IPS-NIHi7 (cell line): Measurements from ENCODE around the gene BRAT1.
A peak's percentile ranks its signal among the peaks of the same experiment; 100 is the strongest.

Experiments
- DNase-seq: peaks from one replicate; pipeline ENCODE4 v3.0.0; 2012; ENCODE audit warnings: mixed read lengths; ENCODE audit errors: extremely low spot score

The BRAT1 gene

DNA sequence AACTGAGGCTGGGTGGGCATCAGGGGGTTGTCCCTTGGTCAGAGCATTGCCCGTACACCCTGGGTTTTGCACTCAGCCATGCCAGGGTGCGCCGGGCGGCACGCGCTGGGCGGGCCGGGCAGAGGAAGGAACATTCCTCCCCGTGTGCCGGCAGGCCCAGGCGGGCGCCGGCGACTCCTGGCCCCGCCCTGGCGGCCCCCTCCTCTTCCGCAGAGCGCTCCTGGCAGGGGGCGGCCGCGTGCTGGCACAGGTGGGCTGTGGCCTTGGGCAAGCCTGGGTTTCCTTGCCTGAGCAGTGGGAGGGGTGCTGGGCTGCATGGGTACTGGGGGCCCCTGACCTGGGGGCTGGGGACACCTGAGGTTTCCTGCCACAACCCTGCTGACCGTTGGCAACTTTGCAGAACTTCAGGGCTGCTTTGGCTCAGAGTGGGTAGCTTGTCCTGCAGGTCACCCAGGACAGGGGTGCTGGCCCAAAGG lies 31.8 kb downstream of the BRAT1 start:
- peak; percentile 57 for DNase-seq

DNA sequence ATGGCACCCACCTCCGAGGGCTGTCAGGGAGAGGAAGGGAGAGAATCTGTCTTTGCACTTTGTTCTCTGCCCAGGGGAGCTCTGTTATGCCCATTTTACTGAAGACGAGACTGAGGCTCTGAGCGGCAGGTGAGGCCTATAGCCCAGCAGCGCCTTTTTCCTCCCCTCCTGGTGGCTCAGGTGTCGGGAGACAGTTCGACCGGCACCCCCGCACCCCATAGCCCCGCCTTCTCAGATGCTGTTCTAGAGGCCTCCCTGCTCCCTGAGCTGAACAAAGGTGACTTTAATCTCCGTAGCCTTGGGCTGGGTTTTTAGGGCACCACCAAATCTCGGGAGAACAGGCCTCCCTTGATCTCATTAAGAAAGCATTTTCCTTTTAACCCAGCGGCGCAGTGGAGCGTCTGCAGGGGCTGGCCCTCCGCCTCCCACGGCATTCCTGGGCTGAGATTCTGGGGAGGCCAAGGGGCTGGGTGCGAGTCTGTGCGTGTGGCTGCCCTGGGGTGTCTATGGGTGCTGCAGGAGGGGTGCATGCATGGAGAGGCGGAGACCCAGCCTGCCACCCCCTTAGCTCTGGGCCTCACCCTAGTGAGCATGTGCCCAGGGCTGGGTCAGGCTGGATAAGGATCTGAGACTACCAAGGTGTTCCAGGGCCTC lies 32.4 kb downstream of the BRAT1 start:
- DNase-seq, result no peak

DNA sequence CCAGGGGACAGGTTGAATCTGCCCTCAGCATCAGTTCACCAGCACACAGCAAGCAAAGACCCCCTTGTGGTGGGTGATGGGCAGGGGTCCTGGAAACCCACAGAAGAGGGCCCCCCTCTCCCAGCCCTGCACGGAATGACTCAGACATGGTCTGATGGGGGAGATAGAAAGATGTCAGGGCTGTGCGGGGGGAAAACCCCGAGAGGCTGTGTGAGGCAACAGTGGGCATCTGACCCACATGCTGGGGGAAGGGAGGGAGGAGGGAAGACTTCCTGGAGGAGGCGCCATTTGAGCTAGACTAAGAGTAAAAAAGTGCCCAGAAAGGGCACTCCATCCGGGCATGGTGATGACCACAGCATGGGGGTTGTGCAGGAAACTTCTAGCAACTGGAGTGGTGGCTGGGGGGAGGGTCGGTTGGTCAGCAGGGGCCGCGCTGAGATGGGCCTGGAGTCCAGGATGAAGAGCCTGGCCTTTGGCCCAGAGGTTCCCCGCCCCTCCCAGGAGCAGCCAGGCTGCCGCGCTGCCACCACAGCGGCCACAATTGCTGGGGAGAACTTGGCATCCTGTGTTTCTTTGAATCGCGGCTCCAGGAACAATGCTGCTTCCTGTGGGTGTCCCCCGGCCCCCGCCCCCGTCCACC lies 33.3 kb downstream of the BRAT1 start:
- no peak for DNase-seq

DNA sequence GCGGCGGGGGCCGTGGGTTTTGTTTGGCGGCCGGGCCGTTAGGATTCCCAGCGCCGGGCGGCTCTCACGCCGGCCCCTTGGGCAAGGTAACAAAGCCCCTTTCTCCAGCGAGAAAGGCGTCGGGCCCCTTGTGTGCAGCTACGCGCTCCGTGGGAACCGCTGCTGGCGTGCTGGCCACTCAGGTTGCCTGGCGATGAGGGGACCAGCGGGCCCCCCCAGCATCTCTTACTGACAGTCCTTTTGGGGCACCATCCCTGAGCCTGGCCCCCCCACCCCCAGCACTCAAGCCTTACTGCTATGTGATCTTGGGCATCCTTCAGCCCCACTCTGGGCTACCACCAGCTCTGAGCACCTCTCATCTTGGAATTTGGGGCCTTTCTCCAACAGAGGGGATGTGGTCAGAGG lies 34.0 kb downstream of the BRAT1 start:
- no peak for DNase-seq

DNA sequence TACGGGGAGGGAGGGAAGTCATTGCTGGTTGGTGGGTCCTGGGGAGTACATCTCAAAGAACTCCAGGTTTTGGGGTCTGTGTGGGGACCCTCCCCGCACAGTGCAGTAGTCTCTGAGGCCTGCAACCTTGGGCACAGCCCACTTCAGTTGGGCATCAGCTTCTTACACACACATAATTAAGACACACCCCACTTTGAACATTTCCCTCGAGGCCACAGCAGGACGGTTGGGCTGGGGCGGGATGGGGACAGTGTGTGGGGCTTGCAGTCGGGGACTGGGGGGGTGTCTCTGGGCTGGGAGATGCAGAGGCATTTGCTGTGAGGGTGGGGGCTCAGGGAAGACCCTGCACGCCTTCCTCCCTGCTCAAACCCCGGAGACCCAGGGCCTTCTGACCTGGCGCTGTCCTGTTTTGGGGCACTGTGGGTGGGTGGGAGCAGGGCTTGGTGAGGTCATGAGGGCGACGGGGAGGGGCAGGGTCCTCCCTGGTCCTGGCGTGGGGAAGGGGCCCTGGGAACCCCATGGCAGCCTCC lies 34.5 kb downstream of the BRAT1 start:
- DNase-seq, result no peak

DNA sequence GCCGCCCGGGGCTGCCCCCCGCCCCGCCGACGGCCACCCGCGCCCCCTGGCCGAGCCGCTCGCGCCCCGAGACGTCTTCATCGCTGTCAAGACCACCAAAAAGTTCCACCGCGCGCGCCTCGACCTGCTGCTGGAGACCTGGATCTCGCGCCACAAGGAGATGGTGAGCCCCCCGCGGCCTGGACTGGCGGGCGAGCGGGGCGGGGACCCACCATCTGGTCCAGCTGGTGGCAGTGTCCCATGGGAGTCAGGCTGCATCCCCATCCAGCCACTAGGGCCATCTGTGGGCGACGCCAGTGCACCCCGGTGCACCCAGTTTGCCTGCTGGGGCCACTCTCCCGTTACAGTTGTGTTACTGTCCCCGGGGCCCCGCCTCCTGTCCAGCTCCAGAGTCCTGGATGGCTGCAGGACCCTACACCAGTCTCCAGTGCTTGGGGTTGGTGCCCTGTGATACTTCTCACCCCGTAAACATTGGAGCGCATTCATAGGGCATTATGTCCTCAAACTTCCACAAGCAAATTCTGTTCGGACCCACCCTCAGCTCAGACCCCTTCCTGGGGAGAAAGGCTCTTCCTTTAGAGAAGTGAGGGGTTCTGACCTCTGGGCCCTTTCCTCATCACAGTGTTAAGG lies 35.1 kb downstream of the BRAT1 start:
- no peak for DNase-seq

DNA sequence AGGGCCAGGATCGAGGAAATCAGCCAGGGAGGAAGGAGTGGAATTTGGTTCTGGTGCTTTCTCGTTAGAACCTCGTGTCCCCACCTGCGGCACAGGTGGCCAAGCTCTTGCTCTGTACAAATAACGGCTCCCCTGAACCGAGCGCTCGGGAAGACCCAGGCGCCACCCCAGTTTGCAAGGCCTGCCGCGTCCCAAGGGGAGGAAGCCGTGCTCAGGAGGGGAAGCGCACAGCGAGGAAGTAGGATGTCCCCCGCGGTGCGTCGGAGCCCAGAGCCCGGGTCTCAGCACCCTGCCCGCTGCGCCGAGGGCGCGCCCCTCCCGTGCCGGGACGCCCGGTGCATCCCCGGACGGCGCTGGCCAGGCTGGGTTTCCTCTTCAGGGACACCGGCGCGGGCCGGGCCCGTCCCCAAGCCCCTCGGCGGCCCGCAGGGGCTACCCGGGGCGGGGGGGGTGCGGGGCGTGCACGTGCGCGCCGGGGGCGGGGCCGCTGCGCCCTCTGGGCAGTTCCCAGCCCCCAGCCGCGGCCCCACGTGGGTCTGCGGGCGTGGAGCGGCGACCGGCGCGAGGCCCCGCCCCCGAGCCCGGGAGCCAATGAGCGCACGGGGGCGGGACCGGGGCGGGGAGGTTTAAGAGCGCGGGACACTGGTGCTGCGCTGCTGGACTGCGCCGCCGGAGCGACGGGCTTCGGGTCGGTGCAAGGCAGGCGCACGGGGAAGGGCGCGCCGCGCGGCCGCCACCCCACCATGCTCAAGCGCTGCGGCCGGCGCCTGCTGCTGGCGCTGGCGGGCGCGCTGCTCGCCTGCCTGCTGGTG lies 36.0 kb downstream of the BRAT1 start, which contains the start of gene LFNG:
TSS of gene LFNG (plus strand) at position 656 of the 812 bp plus-strand sequence. CDS start at position 744, 88 bp downstream.
- peak; percentile 94 for DNase-seq

DNA sequence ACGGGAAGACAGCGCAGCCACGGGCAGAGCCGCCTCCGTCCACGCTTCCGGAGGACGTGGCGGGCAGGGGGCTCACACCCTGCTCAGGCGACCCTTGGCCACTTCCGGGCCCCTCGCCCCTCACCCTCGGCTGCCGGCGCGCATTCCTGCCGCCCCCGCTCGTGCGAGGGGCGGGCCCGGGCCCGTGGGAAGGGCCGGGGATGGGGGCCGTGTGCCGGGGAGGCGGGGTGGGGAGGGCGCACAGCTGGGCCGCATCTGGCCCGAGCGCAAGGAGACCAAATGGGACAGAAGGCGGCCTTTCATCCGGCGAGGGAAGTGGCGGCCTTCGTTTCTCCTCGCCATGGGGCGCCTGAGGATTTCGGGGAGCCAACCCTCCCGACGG lies 36.6 kb downstream of the BRAT1 start:
- no peak for DNase-seq

DNA sequence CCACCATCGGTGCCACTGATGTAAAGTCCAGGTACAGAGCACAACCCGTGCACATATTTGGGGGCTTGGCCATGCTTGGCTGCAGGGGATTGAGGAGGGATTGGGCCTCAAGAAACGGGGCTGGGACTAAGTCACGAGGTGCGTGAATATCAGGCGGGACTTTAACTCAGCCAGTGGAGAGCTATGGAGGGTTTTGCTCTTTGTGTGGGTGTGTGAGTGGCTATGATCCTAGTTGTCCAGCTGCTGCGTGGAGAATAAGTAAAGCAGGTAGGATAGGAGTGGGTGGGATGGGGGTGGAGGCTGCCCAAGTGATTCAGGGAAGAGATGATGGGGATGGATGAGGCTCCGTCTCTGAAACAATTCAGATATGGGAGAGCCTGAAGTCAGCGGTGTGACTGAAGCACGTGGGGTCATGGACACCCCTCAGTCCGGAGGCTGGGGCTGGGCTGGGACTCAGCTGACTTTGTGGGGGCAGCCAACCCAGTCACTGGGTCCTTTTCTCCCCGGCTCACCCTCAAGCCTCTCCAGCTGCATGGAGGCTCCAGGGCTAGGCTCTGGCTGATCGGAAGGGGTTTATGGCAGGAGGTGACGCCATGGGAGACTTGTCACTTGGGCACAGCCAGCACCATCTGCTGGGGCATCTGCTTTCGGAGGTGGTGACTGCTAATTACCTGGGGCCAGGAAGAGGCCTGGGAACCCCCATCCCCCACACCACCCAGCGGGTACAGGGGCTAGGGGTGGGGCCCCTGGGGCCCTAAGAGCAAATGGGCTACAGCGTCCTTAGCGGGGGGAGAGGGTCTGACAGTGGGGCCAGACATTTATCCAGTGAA lies 37.4 kb downstream of the BRAT1 start:
- no peak for DNase-seq

DNA sequence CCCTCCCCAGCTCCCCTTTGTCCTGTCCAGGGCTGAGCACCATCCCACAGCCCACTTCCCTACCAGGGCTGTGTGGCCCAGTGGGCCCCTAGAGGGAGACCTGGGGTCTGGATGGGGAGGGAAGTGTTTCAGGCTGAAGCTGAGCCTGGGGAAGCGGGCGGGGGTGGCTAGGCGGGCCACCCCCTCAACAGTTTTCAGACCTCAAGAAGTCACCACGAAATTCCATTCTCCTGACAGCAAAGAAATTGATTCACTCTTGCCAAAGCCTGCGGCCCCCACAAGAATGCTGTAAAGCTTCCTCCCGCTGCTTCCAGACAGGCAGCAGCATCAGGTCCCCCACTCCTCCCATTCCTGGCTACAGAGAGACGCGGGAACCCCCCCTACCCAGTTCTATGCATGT lies 38.3 kb downstream of the BRAT1 start:
- DNase-seq, result peak; percentile 63

DNA sequence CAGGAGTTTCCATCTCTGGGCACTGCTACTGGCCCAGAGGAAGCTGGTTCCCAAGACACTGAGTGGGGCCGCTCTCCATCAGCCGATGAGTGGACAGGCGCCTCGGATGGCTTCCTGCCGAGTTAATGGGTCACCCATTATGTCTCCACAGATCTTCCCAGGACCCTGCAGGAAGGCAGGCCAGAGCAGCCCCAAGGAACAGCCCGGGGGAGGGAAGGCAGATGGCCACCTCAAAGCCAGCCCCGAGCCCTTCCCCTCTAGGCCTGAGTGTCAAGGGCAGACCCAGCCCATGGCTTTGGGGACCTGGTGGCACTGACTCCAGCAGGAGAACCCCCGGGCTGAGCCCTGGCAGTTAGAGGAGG lies 39.1 kb downstream of the BRAT1 start:
- no peak for DNase-seq

DNA sequence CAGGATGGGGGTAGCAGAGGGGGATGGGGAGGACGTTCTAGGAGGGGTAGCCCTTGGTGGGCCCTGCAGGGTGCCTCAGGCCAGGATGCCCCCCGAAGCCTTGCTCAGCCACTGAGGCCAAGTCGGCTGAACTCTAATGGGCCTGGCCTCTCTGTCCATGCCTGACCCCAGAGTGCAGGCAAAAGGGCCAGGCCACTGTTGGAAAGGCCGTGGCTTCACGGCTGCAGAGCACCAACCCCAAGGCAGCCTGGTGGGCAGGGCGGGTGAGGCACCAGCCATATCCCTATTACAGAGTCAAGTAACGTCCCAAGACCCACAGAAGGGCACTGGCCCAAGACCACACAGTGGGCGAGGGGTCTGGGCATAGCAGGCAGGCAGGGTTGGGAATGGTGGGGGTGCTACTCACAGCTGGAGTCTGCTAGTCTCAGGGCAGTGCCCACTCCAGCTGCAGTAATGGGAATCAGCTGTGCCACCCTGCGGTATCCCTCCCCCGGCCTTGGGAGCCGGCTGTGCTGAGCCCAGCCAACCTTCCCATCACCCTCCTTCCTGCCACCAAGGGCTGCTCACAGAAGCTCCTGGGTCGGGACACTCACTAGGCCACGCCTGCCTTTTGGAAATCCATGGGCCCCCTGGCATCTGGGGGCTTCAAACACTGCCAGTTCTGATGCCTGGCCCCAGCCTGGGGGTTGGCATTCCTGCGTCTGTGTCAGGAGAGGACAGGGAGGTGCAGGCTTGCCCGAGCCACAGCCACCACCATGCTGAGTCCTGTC lies 39.7 kb downstream of the BRAT1 start:
- no peak for DNase-seq

DNA sequence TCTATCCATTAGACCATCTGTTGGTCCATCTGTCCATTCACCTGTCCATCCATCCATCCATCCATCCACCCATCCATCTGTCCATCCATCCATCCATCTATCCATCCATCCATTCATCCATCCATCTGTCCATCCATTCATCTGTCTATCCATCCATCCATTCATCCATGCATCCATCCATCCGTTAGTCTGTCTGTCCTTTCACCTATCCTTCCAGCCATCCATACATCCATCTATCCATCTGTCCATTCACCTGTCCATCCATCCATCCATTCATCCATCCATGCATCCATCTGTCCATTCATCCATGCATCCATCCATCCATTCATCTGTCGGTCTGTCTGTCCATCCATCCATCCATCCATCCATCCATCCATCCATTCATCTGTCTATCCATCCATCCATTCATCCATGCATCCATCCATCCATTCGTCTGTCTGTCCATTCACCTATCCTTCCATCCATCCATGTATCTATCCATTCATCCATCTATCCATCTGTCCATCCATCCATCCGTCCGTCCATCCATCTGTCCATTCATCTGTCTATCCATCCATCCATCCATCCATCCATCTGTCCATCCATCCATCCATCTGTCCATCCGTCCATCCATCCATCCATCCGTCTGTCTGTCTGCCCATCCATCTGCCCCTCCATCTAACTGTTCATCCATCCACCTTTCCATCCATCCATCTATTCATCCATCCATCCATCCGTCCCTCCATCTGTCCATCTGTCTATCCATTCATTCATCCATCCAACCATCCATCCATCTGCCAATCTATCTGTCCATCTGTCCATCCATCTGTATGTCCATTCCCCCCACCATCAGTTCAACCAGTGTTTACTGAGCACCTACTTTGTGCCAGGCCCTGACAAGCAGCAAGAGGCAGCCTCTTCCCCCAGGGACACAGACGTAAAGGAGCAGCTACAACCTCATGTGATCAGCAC lies 40.6 kb downstream of the BRAT1 start:
- no peak for DNase-seq

DNA sequence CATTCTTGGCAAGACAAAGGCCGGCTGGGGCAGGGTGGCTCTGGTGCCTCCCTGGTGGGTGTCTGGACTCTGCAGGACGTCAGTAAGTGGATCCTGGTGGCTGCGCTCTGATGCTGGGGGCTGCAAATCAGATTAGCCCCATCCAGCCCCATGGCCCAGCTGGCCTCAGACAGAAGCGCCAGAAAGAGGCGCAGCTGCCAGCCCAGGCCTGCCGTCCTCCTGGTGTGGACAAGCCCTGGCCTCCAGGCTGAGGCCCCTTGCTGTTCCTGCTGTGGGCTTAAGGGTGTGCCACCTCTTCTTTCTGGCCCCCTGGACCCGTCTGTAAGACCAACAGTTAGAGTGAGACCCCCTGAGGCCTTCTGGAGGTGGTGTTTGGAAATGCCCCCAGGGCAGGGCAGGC lies 41.6 kb downstream of the BRAT1 start:
- DNase-seq, result no peak

DNA sequence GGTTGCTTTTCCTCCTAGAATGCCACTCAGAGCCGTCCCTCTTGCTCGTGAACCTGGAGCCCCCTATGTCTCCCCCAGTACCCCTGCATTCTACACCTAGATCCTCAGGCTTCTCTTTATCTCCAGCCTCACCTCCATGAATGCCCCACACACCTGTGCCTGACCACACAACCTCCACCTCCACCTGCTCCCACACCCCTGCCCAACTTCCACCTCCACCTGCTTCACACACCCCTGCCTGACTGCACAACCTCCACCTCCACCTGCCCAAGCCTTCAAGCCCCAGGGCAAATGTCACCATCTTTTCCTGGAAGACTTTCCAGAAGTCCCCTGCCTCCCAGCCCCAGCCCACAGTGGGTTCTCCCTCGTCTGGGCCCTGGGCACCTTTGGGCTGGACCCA lies 42.6 kb downstream of the BRAT1 start:
- no peak for DNase-seq

DNA sequence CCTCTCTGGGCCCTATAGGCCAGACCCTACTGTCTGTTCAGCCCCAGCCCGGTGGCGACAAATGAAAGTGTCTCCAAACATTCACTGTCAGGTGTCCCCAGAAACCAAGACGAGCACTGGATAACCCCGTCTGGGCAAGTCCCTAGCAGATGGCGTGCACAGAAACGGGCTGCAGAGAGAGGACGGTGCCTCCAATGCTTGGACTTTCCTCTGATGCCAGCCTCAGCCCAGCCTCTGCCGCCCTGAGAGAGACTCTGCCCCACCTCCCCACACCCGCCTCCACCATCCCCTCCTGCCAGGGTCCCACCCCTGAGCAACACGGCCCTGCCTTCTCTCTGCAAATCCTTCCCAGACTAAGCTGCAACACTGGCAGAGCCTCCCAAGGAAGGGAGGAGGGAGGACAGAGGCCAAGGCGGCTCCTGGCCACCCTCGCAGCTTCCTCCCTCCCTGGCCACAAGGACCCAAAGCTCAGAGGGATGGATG lies 43.1 kb downstream of the BRAT1 start:
- no peak for DNase-seq

DNA sequence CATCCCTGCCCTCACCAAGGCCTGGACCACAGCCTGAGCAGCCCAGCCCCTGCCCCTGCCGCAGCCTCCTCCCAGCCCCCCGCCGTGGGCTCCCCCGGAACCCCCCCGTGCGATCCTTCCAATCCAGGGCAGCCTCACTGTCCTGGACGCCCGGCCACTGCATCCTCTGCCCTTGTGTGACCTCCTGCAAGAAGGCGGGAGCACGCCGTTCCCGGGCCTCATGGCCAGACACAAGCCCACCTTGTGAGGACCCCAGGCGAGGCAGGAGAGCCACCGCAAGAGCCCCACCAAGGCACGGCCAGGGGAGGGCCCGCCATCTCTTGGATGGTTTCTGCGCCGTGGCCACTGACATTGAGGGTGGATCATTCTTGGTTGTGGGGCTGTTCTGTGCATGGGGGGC lies 43.6 kb downstream of the BRAT1 start:
- no peak for DNase-seq

DNA sequence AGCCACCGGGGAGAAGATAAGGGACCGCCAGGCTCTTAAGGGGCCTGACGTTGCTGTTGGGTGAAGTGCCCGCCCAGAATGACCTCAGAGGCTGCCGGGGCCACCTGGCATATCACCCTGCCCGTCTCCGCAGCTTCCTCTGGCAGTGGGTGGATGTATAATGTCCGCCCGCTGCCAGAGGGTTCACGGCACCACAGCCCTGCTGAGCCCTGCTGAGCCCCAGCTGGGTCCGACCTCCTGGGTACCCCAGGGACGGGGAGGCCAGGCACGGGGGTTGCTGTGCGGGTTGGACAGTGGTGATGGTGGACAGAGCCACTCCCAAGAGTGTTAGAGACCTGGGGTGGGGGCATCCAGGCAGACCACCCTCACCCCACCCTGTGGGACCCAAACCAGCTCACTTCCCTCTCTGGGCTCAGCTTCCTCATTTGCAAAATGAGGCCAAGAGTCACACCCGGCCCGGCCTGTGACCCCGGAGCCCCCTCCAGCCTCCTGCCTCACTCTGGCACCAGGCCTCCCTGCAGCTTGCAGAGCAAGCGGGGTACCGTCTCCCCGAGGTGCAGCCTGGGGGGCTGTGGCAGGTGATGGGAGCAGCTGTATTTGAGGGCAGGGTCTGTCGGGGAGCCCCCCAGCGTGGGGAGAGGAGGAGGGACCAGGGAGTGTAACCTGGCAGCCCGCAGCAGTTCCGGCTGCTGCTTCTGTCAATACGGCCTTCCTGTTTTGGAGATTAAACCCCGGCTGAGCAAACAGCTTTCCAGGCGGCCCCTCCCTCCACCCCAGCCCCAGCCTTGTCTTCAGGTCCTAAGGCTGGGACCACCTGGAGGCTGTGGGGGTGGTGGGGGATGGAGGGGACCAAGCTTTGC lies 44.2 kb downstream of the BRAT1 start:
- no peak for DNase-seq
